ENCODE data around the gene HERPUD1. TPM values are rescaled to one million over a fixed set of nuclear protein-coding genes. Genes with fewer than 3 reads are reported as not detected.

Gene HERPUD1
- total RNA-seq, 1 experiment from 2014 or later = 28.9 TPM

- Histone ChIP-seq H2BK20ac (ENCODE audit: low read depth, low read length, poor library complexity, severe bottlenecking) (no peak overlapping the region), H2BK5ac (ENCODE audit: insufficient read length, low read length) (no peak overlapping the region), H3K23ac (ENCODE audit: insufficient read length, low read depth, low read length) (no peak overlapping the region), H3K4ac (ENCODE audit: low read depth, low read length) (no peak overlapping the region), H4K8ac (replicated peaks; ENCODE audit: insufficient read length, low read depth, low read length) (no peak overlapping the region), H3K79me2 (ENCODE audit: insufficient read depth, low read length) (0 out of 2 replicates have a peak, but pooled peaks cover 1% of the 10 kb centered on the region), H3K56ac (ENCODE audit: insufficient read length, low read depth, low read length) (no peak overlapping the region), H3K9me3 (ENCODE audit: control insufficient read depth, low read depth, low read length) (no peaks in the 10 kb centered on the region), H2AFZ (ENCODE audit: low read length) (no peak overlapping the region), H3K23me2 (ENCODE audit: insufficient read length, low read depth, low read length, poor library complexity, severe bottlenecking) (no peaks in the 10 kb centered on the region), H3K27me3 (ENCODE audit: insufficient read depth, low read length) (no peaks in the 10 kb centered on the region), H3K79me1 (ENCODE audit: insufficient read depth, low read depth, low read length, poor library complexity, severe bottlenecking) (no peaks in the 10 kb centered on the region), H3K9ac (ENCODE audit: extremely low read depth, insufficient read length, low read length) (no peak overlapping the region), H4K5ac (ENCODE audit: insufficient read length, low read depth, low read length) (no peak overlapping the region), H3K4me2 (ENCODE audit: insufficient read depth, insufficient read length, low read length) (no peak overlapping the region), H3K27ac (ENCODE audit: insufficient read length, low read depth, low read length) (no peak overlapping the region), H3T11ph (ENCODE audit: low read length) (no peak overlapping the region), H4K91ac (ENCODE audit: insufficient read length, low read depth, low read length) (no peak overlapping the region), H3K14ac (ENCODE audit: insufficient read depth, low read length) (no peak overlapping the region), H2AK5ac (ENCODE audit: insufficient read length, low read length) (no peak overlapping the region), H3K4me1 (ENCODE audit: insufficient read depth, low read length) (no peaks in the 10 kb centered on the region), H4K20me1 (ENCODE audit: control insufficient read depth, insufficient read depth, insufficient read length) (no peaks in the 10 kb centered on the region), H2BK12ac (ENCODE audit: insufficient read length, low read depth, low read length) (no peak overlapping the region), H3K18ac (ENCODE audit: insufficient read length, low read depth, low read length) (no peak overlapping the region), H2BK15ac (ENCODE audit: low read depth, low read length) (no peak overlapping the region), H2BK120ac (ENCODE audit: low read depth, low read length, poor library complexity, severe bottlenecking) (no peak overlapping the region)
- no peaks in the 10 kb centered on the region for H3K36me3 Mint-ChIP-seq (ENCODE audit: insufficient read depth in 1 of 3, low read depth in 3 of 3)
- peaks cover 7% of the 10 kb centered on the region; the same call in 1 of the 2 replicates for H3K27me3 Mint-ChIP-seq (ENCODE audit: low read depth)
- H3K4me1 Mint-ChIP-seq = no peaks in the 10 kb centered on the region
- H3K27ac Mint-ChIP-seq = no peak overlapping the region; a peak in 1 of 7 replicates
- no peak for DNase-seq
- no CpG with 5 or more reads among the region's 8 CpGs for WGBS (ENCODE audit: extremely low coverage, insufficient read length, low lambda C conversion rate)
- no peaks in the 10 kb centered on the region for H3K9me3 Mint-ChIP-seq
- no peak overlapping the region for H3K4me3 Mint-ChIP-seq
- no peak for TF ChIP-seq CTCF (conservative IDR thresholded peaks at IDR 0.05)
These were observed 34.7 kb upstream of the HERPUD1 start for GRCh38 chr16:56897026-56897799.

Measured in H9 (cell line).